Breast epithelium (tissue), 3 donors: ENCODE results near the gene RPUSD1.

ENCODE experiments used
- CTCF ChIP-seq, 3 donors: fragments of 450-650 bp; IDR thresholded peaks; one replicate each; pipeline ENCODE4 v1.5.1; 2016 to 2017; ENCODE audit warnings: antibody characterized with exemption in 3 of 3, mild to moderate bottlenecking in 3 of 3, moderate library complexity in 3 of 3
- POLR2A ChIP-seq: fragments of 450-650 bp; IDR thresholded peaks from one replicate; pipeline ENCODE4 v1.6.1; 2016; ENCODE audit warnings: antibody characterized with exemption, mild to moderate bottlenecking, moderate library complexity

- TF ChIP-seq CTCF (IDR thresholded peaks at IDR 0.05), result no peak
- TF ChIP-seq POLR2A, result peak; percentile 56
These were observed 19.3 kb upstream of the RPUSD1 start for GRCh38 chr16:807347-808084.
